H9 (cell line): ENCODE results near the gene SYNE2. TPM values are rescaled to one million over a fixed set of nuclear protein-coding genes. Genes with fewer than 3 reads are reported as not detected.

Experiments used
- DNase-seq: peaks from one replicate; pipeline ENCODE4 v3.0.0-alpha.2; 2017
- H2AFZ ChIP-seq: one replicate; pipeline ENCODE4 v1.6.1; 2013; ENCODE audit warnings: mild to moderate bottlenecking, low read length, control low read depth, moderate library complexity
- H2AK5ac ChIP-seq: 2 replicates; pipeline ENCODE4 v1.6.1; 2013; ENCODE audit warnings: low read length, control low read depth, mixed read lengths; ENCODE audit not compliant: insufficient read length
- H2BK120ac ChIP-seq: one replicate; pipeline ENCODE4 v1.6.1; 2013; ENCODE audit warnings: low read depth, mild to moderate bottlenecking, low read length, control low read depth, inconsistent platforms; ENCODE audit not compliant: poor library complexity, severe bottlenecking
- H2BK12ac ChIP-seq: 2 replicates; pipeline ENCODE4 v1.6.1; 2013; ENCODE audit warnings: low read length, control low read depth, mixed read lengths, low read depth; ENCODE audit not compliant: insufficient read length
- H2BK15ac ChIP-seq: 2 replicates; pipeline ENCODE4 v1.6.1; 2013; ENCODE audit warnings: low read depth, low read length, control low read depth
- H2BK20ac ChIP-seq: one replicate; pipeline ENCODE4 v1.6.1; 2013; ENCODE audit warnings: low read depth, mild to moderate bottlenecking, low read length, control low read depth, inconsistent platforms; ENCODE audit not compliant: poor library complexity, severe bottlenecking
- H2BK5ac ChIP-seq: 2 replicates; pipeline ENCODE4 v1.6.1; 2013; ENCODE audit warnings: low read length, control low read depth, mixed read lengths; ENCODE audit not compliant: insufficient read length
- H3K14ac ChIP-seq: 2 replicates; pipeline ENCODE4 v1.6.1; 2013; ENCODE audit warnings: low read length, control low read depth; ENCODE audit not compliant: insufficient read depth
- H3K18ac ChIP-seq: 2 replicates; pipeline ENCODE4 v1.6.1; 2013; ENCODE audit warnings: low read depth, mild to moderate bottlenecking, mixed read lengths, low read length, control low read depth; ENCODE audit not compliant: insufficient read length
- H3K23ac ChIP-seq: 2 replicates; pipeline ENCODE4 v1.6.1; 2013; ENCODE audit warnings: low read length, control low read depth, mixed read lengths, low read depth; ENCODE audit not compliant: insufficient read length
- H3K23me2 ChIP-seq: 2 replicates; pipeline ENCODE4 v1.6.1; 2013; ENCODE audit warnings: low read depth, mild to moderate bottlenecking, mixed read lengths, low read length, control low read depth; ENCODE audit not compliant: insufficient read length, poor library complexity, severe bottlenecking
- H3K27ac ChIP-seq: 2 replicates; pipeline ENCODE4 v1.5.1; 2013; ENCODE audit warnings: low read length, control low read depth, mixed read lengths, low read depth; ENCODE audit not compliant: insufficient read length
- H3K27me3 ChIP-seq: 2 replicates; pipeline ENCODE4 v1.6.1; 2013; ENCODE audit warnings: low read length, control low read depth, inconsistent platforms; ENCODE audit not compliant: insufficient read depth
- H3K4ac ChIP-seq: 2 replicates; pipeline ENCODE4 v1.6.1; 2013; ENCODE audit warnings: low read depth, mild to moderate bottlenecking, control low read depth, inconsistent platforms, low read length, moderate library complexity
- H3K4me1 ChIP-seq: 2 replicates; pipeline ENCODE4 v1.6.1; 2013; ENCODE audit warnings: low read length, control low read depth, inconsistent platforms; ENCODE audit not compliant: insufficient read depth
- H3K4me2 ChIP-seq: 2 replicates; pipeline ENCODE4 v1.6.1; 2013; ENCODE audit warnings: low read length, control low read depth, mixed read lengths; ENCODE audit not compliant: insufficient read length, insufficient read depth
- H3K56ac ChIP-seq: 2 replicates; pipeline ENCODE4 v1.6.1; 2013; ENCODE audit warnings: low read depth, mild to moderate bottlenecking, mixed read lengths, low read length, control low read depth; ENCODE audit not compliant: insufficient read length
- H3K79me1 ChIP-seq: 2 replicates; pipeline ENCODE4 v1.6.1; 2013; ENCODE audit warnings: low read depth, mild to moderate bottlenecking, moderate library complexity, low read length, control low read depth, inconsistent platforms; ENCODE audit not compliant: insufficient read depth, poor library complexity, severe bottlenecking
- H3K79me2 ChIP-seq: 2 replicates; pipeline ENCODE4 v1.6.1; 2013; ENCODE audit warnings: low read length, control low read depth, inconsistent platforms; ENCODE audit not compliant: insufficient read depth
- H3K9ac ChIP-seq: 2 replicates; pipeline ENCODE4 v1.6.1; 2013; ENCODE audit warnings: low read length, control low read depth, mixed read lengths; ENCODE audit not compliant: insufficient read length; ENCODE audit errors: extremely low read depth
- H3K9me3 ChIP-seq: one replicate; pipeline ENCODE4 v1.6.1; 2013; ENCODE audit warnings: low read depth, low read length, inconsistent platforms; ENCODE audit not compliant: control insufficient read depth
- H3T11ph ChIP-seq: one replicate; pipeline ENCODE4 v1.6.1; 2013; ENCODE audit warnings: mild to moderate bottlenecking, low read length, control low read depth, inconsistent platforms
- H4K20me1 ChIP-seq: one replicate; pipeline ENCODE4 v1.6.1; 2013; ENCODE audit not compliant: control insufficient read depth, insufficient read length, insufficient read depth
- H4K5ac ChIP-seq: 2 replicates; pipeline ENCODE4 v1.6.1; 2013; ENCODE audit warnings: low read depth, mild to moderate bottlenecking, mixed read lengths, low read length, control low read depth; ENCODE audit not compliant: insufficient read length
- H4K8ac ChIP-seq: replicated peaks from 2 replicates; pipeline ENCODE4 v1.6.1; 2013; ENCODE audit warnings: low read length, control low read depth, mixed read lengths, low read depth; ENCODE audit not compliant: insufficient read length
- H4K91ac ChIP-seq: 2 replicates; pipeline ENCODE4 v1.6.1; 2013; ENCODE audit warnings: low read depth, mild to moderate bottlenecking, moderate library complexity, mixed read lengths, low read length, control low read depth; ENCODE audit not compliant: insufficient read length
- H3K27ac Mint-ChIP-seq, 3 experiments: 2 replicates in 2 of 3; 3 replicates in 1 of 3; pipeline ENCODE4 v1.8.0; 2020 to 2021; ENCODE audit warnings: mixed read lengths in 3 of 3, mild to moderate bottlenecking in 1 of 3, moderate library complexity in 1 of 3
- H3K27me3 Mint-ChIP-seq: 2 replicates; pipeline ENCODE4 v1.8.0; 2021; ENCODE audit warnings: low read depth, mild to moderate bottlenecking, moderate library complexity, mixed read lengths
- H3K36me3 Mint-ChIP-seq, 3 experiments: 2 replicates in 2 of 3; 3 replicates in 1 of 3; pipeline ENCODE4 v1.8.0; 2020 to 2021; ENCODE audit warnings: low read depth in 3 of 3, mixed read lengths in 3 of 3; ENCODE audit not compliant: insufficient read depth in 1 of 3
- H3K4me1 Mint-ChIP-seq, 2 experiments: 2 replicates each; pipeline ENCODE4 v1.8.0; 2020; ENCODE audit warnings: mixed read lengths in 2 of 2
- H3K4me3 Mint-ChIP-seq, 2 experiments: 2 replicates in 1 of 2; 3 replicates in 1 of 2; pipeline ENCODE4 v1.8.0; 2020 to 2021; ENCODE audit warnings: mild to moderate bottlenecking in 2 of 2, mixed read lengths in 2 of 2, moderate library complexity in 1 of 2
- H3K9me3 Mint-ChIP-seq, 2 experiments: 2 replicates in 1 of 2; 3 replicates in 1 of 2; pipeline ENCODE4 v1.8.0; 2020; ENCODE audit warnings: mild to moderate bottlenecking in 2 of 2, mixed read lengths in 2 of 2, moderate library complexity in 1 of 2
- WGBS: extraction: QIAGEN DNeasy Blood & Tissue Kit; methylation state at CpG from one replicate; pipeline ENCODE4 v1.1.7; 2013; ENCODE audit warnings: missing lambda C conversion rate, low lambda C conversion rate, mixed read lengths; ENCODE audit not compliant: insufficient read length; ENCODE audit errors: extremely low coverage; 5-methylcytosine and 5-hydroxymethylcytosine counted together
- total RNA-seq: library from RNA; stranded (reverse); gene quantifications from 2 replicates; pipeline ENCODE4 v1.2.1, GENCODE V29; 2021
- TF ChIP-seq, protein P1 (sequence below): fragments of 200-600 bp; sonication (generic); conservative IDR thresholded peaks from 3 replicates; pipeline ENCODE4 v1.8.0; 2021; ENCODE audit warnings: antibody characterized with exemption, mild to moderate bottlenecking

The SYNE2 gene
- total RNA-seq, 1 experiment from 2014 or later: 43.3 TPM

DNA sequence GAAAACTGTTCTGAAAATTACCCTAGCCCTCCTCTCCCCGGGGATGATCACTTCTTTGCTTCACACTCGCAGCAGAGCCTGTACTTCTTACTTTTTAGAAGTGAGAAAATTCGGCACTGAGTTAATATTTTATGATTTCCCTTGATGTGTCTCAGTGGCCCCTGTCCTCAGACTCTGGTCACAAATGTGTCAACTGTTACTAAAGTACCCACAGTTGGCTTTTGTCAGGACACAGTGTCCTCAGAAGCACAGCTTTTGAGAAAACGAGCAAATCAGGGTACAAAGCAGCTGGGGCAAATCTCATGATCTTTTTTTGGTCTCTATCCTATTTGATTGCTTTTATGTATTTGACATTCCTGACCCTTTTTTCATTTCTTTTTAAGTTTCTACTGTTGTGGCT lies 142.5 kb downstream of the SYNE2 start:
- no peak for DNase-seq
- Mint-ChIP-seq H3K4me1 (0 out of 4 replicates have a peak, but pooled peaks cover 0 to 2% of the 10 kb centered on the region in 2 experiments), H3K4me3 (no peak overlapping the region), H3K27me3 (no peaks in the 10 kb centered on the region), H3K36me3 (peaks cover 19 to 46% (median 33%) of the 10 kb centered on the region in 3 experiments), H3K27ac (no peak overlapping the region), H3K9me3 (no peaks in the 10 kb centered on the region)
- Histone ChIP-seq H4K8ac (no peak overlapping the region), H3K4me2 (no peak overlapping the region), H3K4ac (no peak overlapping the region), H2AK5ac (no peak overlapping the region), H3T11ph (no peak overlapping the region), H2AFZ (no peak overlapping the region), H3K79me1 (no peaks in the 10 kb centered on the region), H3K56ac (no peak overlapping the region), H2BK5ac (no peak overlapping the region), H3K23ac (no peak overlapping the region), H3K27ac (no peak overlapping the region), H2BK120ac (no peak overlapping the region), H2BK15ac (no peak overlapping the region), H3K9ac (no peak overlapping the region), H2BK20ac (no peak overlapping the region), H3K9me3 (no peaks in the 10 kb centered on the region), H3K79me2 (no peaks in the 10 kb centered on the region), H3K4me1 (no peaks in the 10 kb centered on the region; the same call in 1 of the 2 replicates), H2BK12ac (no peak overlapping the region), H3K27me3 (no peaks in the 10 kb centered on the region), H3K18ac (no peak overlapping the region), H3K14ac (no peak overlapping the region), H4K5ac (no peak overlapping the region), H3K23me2 (no peaks in the 10 kb centered on the region), H4K91ac (no peak overlapping the region), H4K20me1 (no peaks in the 10 kb centered on the region)
- no CpG with 5 or more reads among the region's 4 CpGs for WGBS
- TF ChIP-seq, protein P1, sequence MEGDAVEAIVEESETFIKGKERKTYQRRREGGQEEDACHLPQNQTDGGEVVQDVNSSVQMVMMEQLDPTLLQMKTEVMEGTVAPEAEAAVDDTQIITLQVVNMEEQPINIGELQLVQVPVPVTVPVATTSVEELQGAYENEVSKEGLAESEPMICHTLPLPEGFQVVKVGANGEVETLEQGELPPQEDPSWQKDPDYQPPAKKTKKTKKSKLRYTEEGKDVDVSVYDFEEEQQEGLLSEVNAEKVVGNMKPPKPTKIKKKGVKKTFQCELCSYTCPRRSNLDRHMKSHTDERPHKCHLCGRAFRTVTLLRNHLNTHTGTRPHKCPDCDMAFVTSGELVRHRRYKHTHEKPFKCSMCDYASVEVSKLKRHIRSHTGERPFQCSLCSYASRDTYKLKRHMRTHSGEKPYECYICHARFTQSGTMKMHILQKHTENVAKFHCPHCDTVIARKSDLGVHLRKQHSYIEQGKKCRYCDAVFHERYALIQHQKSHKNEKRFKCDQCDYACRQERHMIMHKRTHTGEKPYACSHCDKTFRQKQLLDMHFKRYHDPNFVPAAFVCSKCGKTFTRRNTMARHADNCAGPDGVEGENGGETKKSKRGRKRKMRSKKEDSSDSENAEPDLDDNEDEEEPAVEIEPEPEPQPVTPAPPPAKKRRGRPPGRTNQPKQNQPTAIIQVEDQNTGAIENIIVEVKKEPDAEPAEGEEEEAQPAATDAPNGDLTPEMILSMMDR: no peak
